HEK293T (cell line): ENCODE data around the gene IFIT1.

Experiments
- BHLHE40 ChIP-seq: fragments of 450-650 bp; IDR thresholded peaks from 2 replicates; pipeline ENCODE4 v1.6.1; 2016; ENCODE audit warnings: mild to moderate bottlenecking, moderate library complexity, borderline replicate concordance
- CTBP1 ChIP-seq: fragments of 450-650 bp; IDR thresholded peaks from 2 replicates; pipeline ENCODE4 v1.6.1; 2016; ENCODE audit warnings: borderline replicate concordance
- ELF4 ChIP-seq: fragments of 450-650 bp; IDR thresholded peaks from 2 replicates; pipeline ENCODE4 v1.6.1; 2017; ENCODE audit warnings: antibody characterized with exemption
- FOXA1 ChIP-seq: fragments of 450-650 bp; IDR thresholded peaks from 2 replicates; pipeline ENCODE4 v1.6.1; 2016; ENCODE audit warnings: mild to moderate bottlenecking
- FOXK2 ChIP-seq: fragments of 450-650 bp; IDR thresholded peaks from 2 replicates; pipeline ENCODE4 v1.6.1; 2016; ENCODE audit warnings: mild to moderate bottlenecking
- FOXM1 ChIP-seq: fragments of 450-650 bp; IDR thresholded peaks from 2 replicates; pipeline ENCODE4 v1.6.1; 2017; ENCODE audit warnings: mild to moderate bottlenecking, borderline replicate concordance
- HDGF ChIP-seq: fragments of 450-650 bp; IDR thresholded peaks from 2 replicates; pipeline ENCODE4 v1.6.1; 2017; ENCODE audit warnings: antibody characterized with exemption, borderline replicate concordance
- LEF1 ChIP-seq: fragments of 450-650 bp; IDR thresholded peaks from 2 replicates; pipeline ENCODE4 v1.6.1; 2017; ENCODE audit warnings: mild to moderate bottlenecking, borderline replicate concordance
- NFRKB ChIP-seq: fragments of 450-650 bp; IDR thresholded peaks from 2 replicates; pipeline ENCODE4 v1.6.1; 2016; ENCODE audit warnings: mild to moderate bottlenecking, moderate library complexity
- SP1 ChIP-seq: fragments of 450-650 bp; IDR thresholded peaks from 2 replicates; pipeline ENCODE4 v1.6.1; 2017
- SUZ12 ChIP-seq: fragments of 450-650 bp; IDR thresholded peaks from 2 replicates; pipeline ENCODE4 v1.6.1; 2016; ENCODE audit warnings: mild to moderate bottlenecking
- TARDBP ChIP-seq: fragments of 450-650 bp; IDR thresholded peaks from 2 replicates; pipeline ENCODE4 v1.6.1; 2016
- ZNF384 ChIP-seq: fragments of 450-650 bp; IDR thresholded peaks from 2 replicates; pipeline ENCODE4 v1.6.1; 2016
- TF ChIP-seq, protein P1 (sequence below): fragments of 450-650 bp; IDR thresholded peaks from 2 replicates; pipeline ENCODE4 v1.6.1; 2016

DNA sequence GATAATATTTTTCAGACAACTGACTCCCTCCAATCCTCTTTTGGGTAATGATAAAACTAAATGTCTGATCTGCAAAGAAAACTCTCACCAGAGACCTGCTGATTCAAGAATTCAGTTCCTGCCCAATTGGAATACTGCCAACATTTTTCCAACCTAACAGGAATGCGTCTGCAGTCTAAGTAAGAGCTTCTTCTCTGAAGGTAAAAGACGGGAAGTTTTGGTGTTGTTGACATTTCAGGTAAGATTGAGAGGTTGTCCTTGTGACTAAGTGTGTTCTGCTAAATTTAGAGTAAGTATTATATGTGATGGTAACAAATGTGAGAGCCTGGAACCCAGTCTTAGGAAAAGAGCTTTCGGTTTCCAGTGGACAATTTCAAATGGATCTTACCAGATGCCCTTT, 39.6 kb downstream of the IFIT1 start:
- no peak for TF ChIP-seq LEF1
- no peak for TF ChIP-seq ELF4
- no peak for TF ChIP-seq SP1
- TF ChIP-seq SUZ12, result no peak
- TF ChIP-seq FOXA1, result no peak
- TF ChIP-seq TARDBP, result no peak
- no peak for TF ChIP-seq CTBP1
- TF ChIP-seq FOXM1, result no peak
- TF ChIP-seq, protein P1, sequence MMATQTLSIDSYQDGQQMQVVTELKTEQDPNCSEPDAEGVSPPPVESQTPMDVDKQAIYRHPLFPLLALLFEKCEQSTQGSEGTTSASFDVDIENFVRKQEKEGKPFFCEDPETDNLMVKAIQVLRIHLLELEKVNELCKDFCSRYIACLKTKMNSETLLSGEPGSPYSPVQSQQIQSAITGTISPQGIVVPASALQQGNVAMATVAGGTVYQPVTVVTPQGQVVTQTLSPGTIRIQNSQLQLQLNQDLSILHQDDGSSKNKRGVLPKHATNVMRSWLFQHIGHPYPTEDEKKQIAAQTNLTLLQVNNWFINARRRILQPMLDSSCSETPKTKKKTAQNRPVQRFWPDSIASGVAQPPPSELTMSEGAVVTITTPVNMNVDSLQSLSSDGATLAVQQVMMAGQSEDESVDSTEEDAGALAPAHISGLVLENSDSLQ, result no peak
- no peak for TF ChIP-seq HDGF
- no peak for TF ChIP-seq FOXK2
- no peak for TF ChIP-seq BHLHE40
- TF ChIP-seq NFRKB, result no peak
- TF ChIP-seq ZNF384, result no peak
